H9 (cell line): ENCODE measurements around the gene RGS6. TPM values are rescaled to one million over a fixed set of nuclear protein-coding genes. Genes with fewer than 3 reads are reported as not detected.

Experiments
- DNase-seq: peaks from one replicate; pipeline ENCODE4 v3.0.0-alpha.2; 2017
- H2AFZ ChIP-seq: one replicate; pipeline ENCODE4 v1.6.1; 2013; ENCODE audit warnings: mild to moderate bottlenecking, low read length, control low read depth, moderate library complexity
- H2AK5ac ChIP-seq: 2 replicates; pipeline ENCODE4 v1.6.1; 2013; ENCODE audit warnings: low read length, control low read depth, mixed read lengths; ENCODE audit not compliant: insufficient read length
- H2BK120ac ChIP-seq: one replicate; pipeline ENCODE4 v1.6.1; 2013; ENCODE audit warnings: low read depth, mild to moderate bottlenecking, low read length, control low read depth, inconsistent platforms; ENCODE audit not compliant: poor library complexity, severe bottlenecking
- H2BK12ac ChIP-seq: 2 replicates; pipeline ENCODE4 v1.6.1; 2013; ENCODE audit warnings: low read length, control low read depth, mixed read lengths, low read depth; ENCODE audit not compliant: insufficient read length
- H2BK15ac ChIP-seq: 2 replicates; pipeline ENCODE4 v1.6.1; 2013; ENCODE audit warnings: low read depth, low read length, control low read depth
- H2BK20ac ChIP-seq: one replicate; pipeline ENCODE4 v1.6.1; 2013; ENCODE audit warnings: low read depth, mild to moderate bottlenecking, low read length, control low read depth, inconsistent platforms; ENCODE audit not compliant: poor library complexity, severe bottlenecking
- H2BK5ac ChIP-seq: 2 replicates; pipeline ENCODE4 v1.6.1; 2013; ENCODE audit warnings: low read length, control low read depth, mixed read lengths; ENCODE audit not compliant: insufficient read length
- H3K14ac ChIP-seq: 2 replicates; pipeline ENCODE4 v1.6.1; 2013; ENCODE audit warnings: low read length, control low read depth; ENCODE audit not compliant: insufficient read depth
- H3K18ac ChIP-seq: 2 replicates; pipeline ENCODE4 v1.6.1; 2013; ENCODE audit warnings: low read depth, mild to moderate bottlenecking, mixed read lengths, low read length, control low read depth; ENCODE audit not compliant: insufficient read length
- H3K23ac ChIP-seq: 2 replicates; pipeline ENCODE4 v1.6.1; 2013; ENCODE audit warnings: low read length, control low read depth, mixed read lengths, low read depth; ENCODE audit not compliant: insufficient read length
- H3K23me2 ChIP-seq: 2 replicates; pipeline ENCODE4 v1.6.1; 2013; ENCODE audit warnings: low read depth, mild to moderate bottlenecking, mixed read lengths, low read length, control low read depth; ENCODE audit not compliant: insufficient read length, poor library complexity, severe bottlenecking
- H3K27ac ChIP-seq: 2 replicates; pipeline ENCODE4 v1.5.1; 2013; ENCODE audit warnings: low read length, control low read depth, mixed read lengths, low read depth; ENCODE audit not compliant: insufficient read length
- H3K27me3 ChIP-seq: 2 replicates; pipeline ENCODE4 v1.6.1; 2013; ENCODE audit warnings: low read length, control low read depth, inconsistent platforms; ENCODE audit not compliant: insufficient read depth
- H3K4ac ChIP-seq: 2 replicates; pipeline ENCODE4 v1.6.1; 2013; ENCODE audit warnings: low read depth, mild to moderate bottlenecking, control low read depth, inconsistent platforms, low read length, moderate library complexity
- H3K4me1 ChIP-seq: 2 replicates; pipeline ENCODE4 v1.6.1; 2013; ENCODE audit warnings: low read length, control low read depth, inconsistent platforms; ENCODE audit not compliant: insufficient read depth
- H3K4me2 ChIP-seq: 2 replicates; pipeline ENCODE4 v1.6.1; 2013; ENCODE audit warnings: low read length, control low read depth, mixed read lengths; ENCODE audit not compliant: insufficient read length, insufficient read depth
- H3K56ac ChIP-seq: 2 replicates; pipeline ENCODE4 v1.6.1; 2013; ENCODE audit warnings: low read depth, mild to moderate bottlenecking, mixed read lengths, low read length, control low read depth; ENCODE audit not compliant: insufficient read length
- H3K79me1 ChIP-seq: 2 replicates; pipeline ENCODE4 v1.6.1; 2013; ENCODE audit warnings: low read depth, mild to moderate bottlenecking, moderate library complexity, low read length, control low read depth, inconsistent platforms; ENCODE audit not compliant: insufficient read depth, poor library complexity, severe bottlenecking
- H3K79me2 ChIP-seq: 2 replicates; pipeline ENCODE4 v1.6.1; 2013; ENCODE audit warnings: low read length, control low read depth, inconsistent platforms; ENCODE audit not compliant: insufficient read depth
- H3K9ac ChIP-seq: 2 replicates; pipeline ENCODE4 v1.6.1; 2013; ENCODE audit warnings: low read length, control low read depth, mixed read lengths; ENCODE audit not compliant: insufficient read length; ENCODE audit errors: extremely low read depth
- H3K9me3 ChIP-seq: one replicate; pipeline ENCODE4 v1.6.1; 2013; ENCODE audit warnings: low read depth, low read length, inconsistent platforms; ENCODE audit not compliant: control insufficient read depth
- H3T11ph ChIP-seq: one replicate; pipeline ENCODE4 v1.6.1; 2013; ENCODE audit warnings: mild to moderate bottlenecking, low read length, control low read depth, inconsistent platforms
- H4K20me1 ChIP-seq: one replicate; pipeline ENCODE4 v1.6.1; 2013; ENCODE audit not compliant: control insufficient read depth, insufficient read length, insufficient read depth
- H4K5ac ChIP-seq: 2 replicates; pipeline ENCODE4 v1.6.1; 2013; ENCODE audit warnings: low read depth, mild to moderate bottlenecking, mixed read lengths, low read length, control low read depth; ENCODE audit not compliant: insufficient read length
- H4K8ac ChIP-seq: replicated peaks from 2 replicates; pipeline ENCODE4 v1.6.1; 2013; ENCODE audit warnings: low read length, control low read depth, mixed read lengths, low read depth; ENCODE audit not compliant: insufficient read length
- H4K91ac ChIP-seq: 2 replicates; pipeline ENCODE4 v1.6.1; 2013; ENCODE audit warnings: low read depth, mild to moderate bottlenecking, moderate library complexity, mixed read lengths, low read length, control low read depth; ENCODE audit not compliant: insufficient read length
- H3K27ac Mint-ChIP-seq, 3 experiments: 2 replicates in 2 of 3; 3 replicates in 1 of 3; pipeline ENCODE4 v1.8.0; 2020 to 2021; ENCODE audit warnings: mixed read lengths in 3 of 3, mild to moderate bottlenecking in 1 of 3, moderate library complexity in 1 of 3
- H3K27me3 Mint-ChIP-seq: 2 replicates; pipeline ENCODE4 v1.8.0; 2021; ENCODE audit warnings: low read depth, mild to moderate bottlenecking, moderate library complexity, mixed read lengths
- H3K36me3 Mint-ChIP-seq, 3 experiments: 2 replicates in 2 of 3; 3 replicates in 1 of 3; pipeline ENCODE4 v1.8.0; 2020 to 2021; ENCODE audit warnings: low read depth in 3 of 3, mixed read lengths in 3 of 3; ENCODE audit not compliant: insufficient read depth in 1 of 3
- H3K4me1 Mint-ChIP-seq, 2 experiments: 2 replicates each; pipeline ENCODE4 v1.8.0; 2020; ENCODE audit warnings: mixed read lengths in 2 of 2
- H3K4me3 Mint-ChIP-seq, 2 experiments: 2 replicates in 1 of 2; 3 replicates in 1 of 2; pipeline ENCODE4 v1.8.0; 2020 to 2021; ENCODE audit warnings: mild to moderate bottlenecking in 2 of 2, mixed read lengths in 2 of 2, moderate library complexity in 1 of 2
- H3K9me3 Mint-ChIP-seq, 2 experiments: 2 replicates in 1 of 2; 3 replicates in 1 of 2; pipeline ENCODE4 v1.8.0; 2020; ENCODE audit warnings: mild to moderate bottlenecking in 2 of 2, mixed read lengths in 2 of 2, moderate library complexity in 1 of 2
- CTCF ChIP-seq: fragments of 200-600 bp; sonication (generic); conservative IDR thresholded peaks from 3 replicates; pipeline ENCODE4 v1.8.0; 2021; ENCODE audit warnings: antibody characterized with exemption, mild to moderate bottlenecking
- WGBS: extraction: QIAGEN DNeasy Blood & Tissue Kit; methylation state at CpG from one replicate; pipeline ENCODE4 v1.1.7; 2013; ENCODE audit warnings: missing lambda C conversion rate, low lambda C conversion rate, mixed read lengths; ENCODE audit not compliant: insufficient read length; ENCODE audit errors: extremely low coverage; 5-methylcytosine and 5-hydroxymethylcytosine counted together
- total RNA-seq: library from RNA; stranded (reverse); gene quantifications from 2 replicates; pipeline ENCODE4 v1.2.1, GENCODE V29; 2021

The RGS6 gene
- total RNA-seq, 1 experiment from 2014 or later: 3.0 TPM

- H3K36me3 Mint-ChIP-seq: no peaks in the 10 kb centered on the region; a peak in 1 of 7 replicates
- no peak overlapping the region for H3K27ac ChIP-seq
- H3K4me3 Mint-ChIP-seq: no peak overlapping the region
- no CpG with 5 or more reads among the region's 4 CpGs for WGBS
- TF ChIP-seq CTCF: no peak
- no peak for DNase-seq
- no peak overlapping the region for H3K14ac ChIP-seq
- H3K9me3 ChIP-seq: no peaks in the 10 kb centered on the region
- no peak overlapping the region for H2AFZ ChIP-seq
- H3K79me1 ChIP-seq: no peaks in the 10 kb centered on the region
- H2BK120ac ChIP-seq: no peak overlapping the region
- no peak overlapping the region for H2AK5ac ChIP-seq
- H3K4ac ChIP-seq: no peak overlapping the region
- H2BK5ac ChIP-seq: no peak overlapping the region
- H2BK15ac ChIP-seq: no peak overlapping the region
- no peaks in the 10 kb centered on the region for H3K27me3 ChIP-seq
- no peaks in the 10 kb centered on the region; the same call in 1 of the 2 replicates for H3K4me1 ChIP-seq
- no peak overlapping the region for H4K8ac ChIP-seq
- H3K4me2 ChIP-seq: no peak overlapping the region
- H3K18ac ChIP-seq: no peak overlapping the region
- no peak overlapping the region for H2BK12ac ChIP-seq
- no peak overlapping the region for H3K27ac Mint-ChIP-seq
- H3K27me3 Mint-ChIP-seq: peaks cover 8% of the 10 kb centered on the region
- H4K20me1 ChIP-seq: no peaks in the 10 kb centered on the region
- H3K9ac ChIP-seq: no peak overlapping the region
- no peak overlapping the region for H3K23ac ChIP-seq
- H3K56ac ChIP-seq: no peak overlapping the region
- H3K23me2 ChIP-seq: no peaks in the 10 kb centered on the region
- H3T11ph ChIP-seq: no peak overlapping the region
- H3K9me3 Mint-ChIP-seq: no peaks in the 10 kb centered on the region; a peak in 1 of 5 replicates
- no peak overlapping the region for H4K5ac ChIP-seq
- peaks cover 16 to 27% of the 10 kb centered on the region in 2 experiments for H3K4me1 Mint-ChIP-seq
- no peaks in the 10 kb centered on the region for H3K79me2 ChIP-seq
- H4K91ac ChIP-seq: no peak overlapping the region
- no peak overlapping the region for H2BK20ac ChIP-seq
These were observed 671.4 kb downstream of the RGS6 start for GRCh38 chr14:72603639-72604038.
